DOHH2 (cell line): ENCODE measurements around the gene WNT2B.

Experiments used
- H3F3A ChIP-seq: fragments of 200-600 bp; sonication (generic), shearing (Covaris generic); 2 replicates; pipeline ENCODE4 v1.6.0; 2016; ENCODE audit warnings: antibody characterized with exemption, mild to moderate bottlenecking; ENCODE audit not compliant: control insufficient read depth, insufficient read depth
- H3K27ac ChIP-seq: fragments of 200-600 bp; sonication (generic); 2 replicates; pipeline ENCODE4 v1.5.1; 2014; ENCODE audit warnings: low read depth, mild to moderate bottlenecking, low read length, moderate library complexity
- H3K27me3 ChIP-seq: fragments of 200-600 bp; sonication (generic); 2 replicates; pipeline ENCODE4 v1.6.1; 2014; ENCODE audit warnings: mild to moderate bottlenecking, low read length, mixed read lengths; ENCODE audit not compliant: control insufficient read depth
- H3K36me3 ChIP-seq: fragments of 200-600 bp; sonication (generic); 2 replicates; pipeline ENCODE4 v1.6.1; 2014; ENCODE audit warnings: mild to moderate bottlenecking, low read length, moderate library complexity, mixed read lengths; ENCODE audit not compliant: control insufficient read depth
- H3K4me1 ChIP-seq: fragments of 200-600 bp; sonication (generic); 2 replicates; pipeline ENCODE4 v1.6.1; 2014; ENCODE audit warnings: mild to moderate bottlenecking, low read length, mixed read lengths; ENCODE audit not compliant: control insufficient read depth
- H3K4me2 ChIP-seq: fragments of 200-600 bp; sonication (generic); 2 replicates; pipeline ENCODE4 v1.6.0; 2014; ENCODE audit warnings: mild to moderate bottlenecking, low read length, moderate library complexity
- H3K4me3 ChIP-seq: fragments of 200-600 bp; sonication (generic); 2 replicates; pipeline ENCODE4 v1.5.1; 2014; ENCODE audit warnings: mild to moderate bottlenecking, low read length, mixed read lengths
- H3K79me2 ChIP-seq: fragments of 200-600 bp; sonication (generic); 2 replicates; pipeline ENCODE4 v1.6.1; 2014; ENCODE audit warnings: mild to moderate bottlenecking, low read length, mixed read lengths; ENCODE audit not compliant: control insufficient read depth
- H3K9me2 ChIP-seq: fragments of 200-600 bp; sonication (generic); replicated peaks from 2 replicates; pipeline ENCODE4 v1.6.1; 2014; ENCODE audit warnings: mild to moderate bottlenecking, low read length, mixed read lengths; ENCODE audit not compliant: control insufficient read depth
- H3K9me3 ChIP-seq: fragments of 200-600 bp; sonication (generic); 2 replicates; pipeline ENCODE4 v1.6.1; 2014; ENCODE audit warnings: antibody characterized with exemption, low read length, mixed read lengths; ENCODE audit not compliant: control insufficient read depth, insufficient read depth
- H4K20me1 ChIP-seq: fragments of 200-600 bp; sonication (generic); 2 replicates; pipeline ENCODE4 v1.6.0; 2014; ENCODE audit warnings: low read depth, mild to moderate bottlenecking, antibody characterized with exemption, low read length, moderate library complexity; ENCODE audit not compliant: control insufficient read depth, insufficient read depth
- CTCF ChIP-seq: fragments of 200-600 bp; sonication (generic); IDR thresholded peaks from one replicate; pipeline ENCODE4 v1.5.1; 2014; ENCODE audit warnings: antibody characterized with exemption, mild to moderate bottlenecking, low read depth, low read length; ENCODE audit not compliant: poor library complexity, severe bottlenecking
- EZH2phosphoT487 ChIP-seq: fragments of 200-600 bp; sonication (generic); IDR thresholded peaks from 2 replicates; pipeline ENCODE4 v1.6.1; 2017; ENCODE audit warnings: borderline replicate concordance, mild to moderate bottlenecking, antibody characterized with exemption, low read length, moderate library complexity, mixed read lengths

The WNT2B gene

GRCh38 chr1:112541299-112541698 is 32.5 kb downstream of the WNT2B start:
- H3K27me3 ChIP-seq = no peaks in the 10 kb centered on the region
- H3K9me2 ChIP-seq = no peaks in the 10 kb centered on the region
- no peak for TF ChIP-seq EZH2phosphoT487
- TF ChIP-seq CTCF = no peak
- H3K4me3 ChIP-seq = no peak overlapping the region
- H3F3A ChIP-seq = no peaks in the 10 kb centered on the region
- no peaks in the 10 kb centered on the region for H4K20me1 ChIP-seq
- H3K79me2 ChIP-seq = no peaks in the 10 kb centered on the region
- no peaks in the 10 kb centered on the region for H3K9me3 ChIP-seq
- H3K27ac ChIP-seq = no peak overlapping the region
- H3K36me3 ChIP-seq = no peaks in the 10 kb centered on the region
- no peaks in the 10 kb centered on the region for H3K4me1 ChIP-seq
- H3K4me2 ChIP-seq = no peak overlapping the region

GRCh38 chr1:112542206-112542973 is 33.6 kb downstream of the WNT2B start:
- H3K9me2 ChIP-seq = no peaks in the 10 kb centered on the region
- no peak overlapping the region for H3K4me3 ChIP-seq
- H3K4me1 ChIP-seq = no peaks in the 10 kb centered on the region
- no peaks in the 10 kb centered on the region for H4K20me1 ChIP-seq
- H3K4me2 ChIP-seq = no peak overlapping the region
- H3K27me3 ChIP-seq = no peaks in the 10 kb centered on the region
- H3K79me2 ChIP-seq = no peaks in the 10 kb centered on the region
- no peaks in the 10 kb centered on the region for H3K9me3 ChIP-seq
- H3K27ac ChIP-seq = no peak overlapping the region
- no peak for TF ChIP-seq CTCF
- no peak for TF ChIP-seq EZH2phosphoT487
- H3F3A ChIP-seq = no peaks in the 10 kb centered on the region
- H3K36me3 ChIP-seq = no peaks in the 10 kb centered on the region

GRCh38 chr1:112544011-112544688 is 35.4 kb downstream of the WNT2B start:
- Histone ChIP-seq H3K79me2 (no peaks in the 10 kb centered on the region), H3K9me3 (no peaks in the 10 kb centered on the region), H3K9me2 (no peaks in the 10 kb centered on the region), H3K4me3 (no peak overlapping the region), H3K4me1 (no peaks in the 10 kb centered on the region), H3K27me3 (no peaks in the 10 kb centered on the region), H3K36me3 (no peaks in the 10 kb centered on the region), H3F3A (0 out of 2 replicates have a peak, but pooled peaks cover 3% of the 10 kb centered on the region), H3K27ac (no peak overlapping the region), H3K4me2 (no peak overlapping the region), H4K20me1 (no peaks in the 10 kb centered on the region)
- TF ChIP-seq CTCF = no peak
- no peak for TF ChIP-seq EZH2phosphoT487
